Osteoblast (primary cell): ENCODE measurements around the gene YPEL3. TPM values are rescaled to one million over a fixed set of nuclear protein-coding genes. Genes with fewer than 3 reads are reported as not detected.

Experiments
- DNase-seq: peaks from one replicate; pipeline ENCODE4 v3.0.0; 2011; ENCODE audit warnings: low spot score, mixed read lengths; ENCODE audit not compliant: insufficient read length; ENCODE audit errors: missing footprints
- H2AFZ ChIP-seq: 2 replicates; pipeline ENCODE4 v1.6.0; 2011; ENCODE audit warnings: mild to moderate bottlenecking, low read length
- H3K27ac ChIP-seq: 2 replicates; pipeline ENCODE4 v1.5.1; 2011; ENCODE audit warnings: mild to moderate bottlenecking, low read depth, low read length, moderate library complexity
- H3K27me3 ChIP-seq: 2 replicates; pipeline ENCODE4 v1.6.0; 2012; ENCODE audit warnings: mild to moderate bottlenecking, control low read depth, inconsistent platforms, low read length, moderate library complexity; ENCODE audit not compliant: insufficient read depth
- H3K36me3 ChIP-seq: 2 replicates; pipeline ENCODE4 v1.5.1; 2011; ENCODE audit warnings: mild to moderate bottlenecking, low read length, control low read depth, moderate library complexity; ENCODE audit not compliant: insufficient read depth
- H3K4me1 ChIP-seq: 2 replicates; pipeline ENCODE4 v1.5.1; 2011; ENCODE audit warnings: mild to moderate bottlenecking, low read length, control low read depth, moderate library complexity; ENCODE audit not compliant: insufficient read depth
- H3K4me2 ChIP-seq: 2 replicates; pipeline ENCODE4 v1.6.0; 2011; ENCODE audit warnings: mild to moderate bottlenecking, low read length; ENCODE audit not compliant: insufficient read depth
- H3K4me3 ChIP-seq: fragments of 200-600 bp; sonication (generic); 3 replicates; pipeline ENCODE4 v1.5.1; 2012; ENCODE audit warnings: mild to moderate bottlenecking, low read length, inconsistent platforms; ENCODE audit not compliant: insufficient read depth
- H3K79me2 ChIP-seq: 2 replicates; pipeline ENCODE4 v1.6.0; 2012; ENCODE audit warnings: mild to moderate bottlenecking, low read length, control low read depth, inconsistent platforms; ENCODE audit not compliant: insufficient read depth
- H3K9me3 ChIP-seq: 2 replicates; pipeline ENCODE4 v1.5.1; 2011; ENCODE audit warnings: low read depth, low read length, control low read depth
- H4K20me1 ChIP-seq: 2 replicates; pipeline ENCODE4 v1.6.0; 2012; ENCODE audit warnings: mild to moderate bottlenecking, low read length, control low read depth; ENCODE audit not compliant: insufficient read depth
- total RNA-seq: library from RNA; depleted of rRNA; stranded (reverse); fragments of >200 nt; gene quantifications from 2 replicates; pipeline ENCODE4 v1.2.3, GENCODE V29; 2012
- TF ChIP-seq, protein P1 (sequence below): IDR thresholded peaks from 2 replicates; pipeline ENCODE4 v1.5.1; 2011; ENCODE audit warnings: mild to moderate bottlenecking, low read depth, low read length, moderate library complexity; ENCODE audit errors: extremely low read depth

The YPEL3 gene
- total RNA-seq, 1 donor, result 28.2 TPM

DNA sequence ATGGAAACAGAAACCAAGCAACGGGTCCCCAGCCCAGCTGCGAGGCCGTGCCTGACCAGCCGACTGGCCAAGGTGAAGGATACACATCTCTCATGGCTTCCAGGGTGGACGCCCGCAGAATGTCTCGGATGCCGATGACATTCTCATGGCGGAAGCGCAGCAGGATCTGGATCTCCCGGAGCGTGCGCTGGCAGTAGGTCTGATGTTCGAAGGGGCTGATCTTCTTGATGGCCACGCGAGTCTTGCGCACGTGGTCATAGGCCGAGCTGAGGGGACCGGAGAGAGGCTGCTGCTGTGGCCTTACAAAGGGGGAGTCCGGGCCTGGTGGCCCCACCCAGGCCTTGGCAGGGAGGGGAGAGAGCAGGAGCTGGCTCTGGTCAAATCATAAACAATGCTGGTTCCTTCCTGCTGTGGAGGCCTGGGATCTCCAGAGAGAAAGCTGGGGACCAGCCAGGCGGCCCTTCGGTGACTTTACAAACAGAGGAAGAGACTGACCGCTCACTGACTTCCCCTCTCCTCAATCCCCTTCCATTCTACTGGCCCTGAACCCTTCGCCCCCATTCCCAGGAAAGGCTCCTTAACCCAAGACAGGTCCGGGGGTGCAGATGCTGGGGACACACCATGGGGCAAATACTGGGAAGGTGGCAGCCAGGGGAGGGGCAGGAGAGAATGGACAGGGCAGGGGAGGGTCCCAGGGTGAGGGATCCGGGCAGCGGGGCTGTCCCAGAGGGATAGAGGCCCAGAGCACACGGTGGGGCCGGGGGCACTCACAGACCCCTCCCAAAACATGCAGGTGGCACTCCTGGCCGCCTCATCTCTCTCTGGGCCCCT lies 25.9 kb upstream of the YPEL3 start:
- Histone ChIP-seq H3K4me2 (peak overlapping the region; percentile 91), H3K4me3 (peak overlapping the region; percentile 86), H3K27ac (peak overlapping the region; percentile 63), H3K79me2 (peaks cover 6% of the 10 kb centered on the region), H3K4me1 (peaks cover 27% of the 10 kb centered on the region), H2AFZ (peak overlapping the region; percentile 77), H3K27me3 (no peaks in the 10 kb centered on the region), H3K9me3 (no peaks in the 10 kb centered on the region), H4K20me1 (peaks cover 4% of the 10 kb centered on the region), H3K36me3 (peaks cover 33% of the 10 kb centered on the region)
- TF ChIP-seq, protein P1, sequence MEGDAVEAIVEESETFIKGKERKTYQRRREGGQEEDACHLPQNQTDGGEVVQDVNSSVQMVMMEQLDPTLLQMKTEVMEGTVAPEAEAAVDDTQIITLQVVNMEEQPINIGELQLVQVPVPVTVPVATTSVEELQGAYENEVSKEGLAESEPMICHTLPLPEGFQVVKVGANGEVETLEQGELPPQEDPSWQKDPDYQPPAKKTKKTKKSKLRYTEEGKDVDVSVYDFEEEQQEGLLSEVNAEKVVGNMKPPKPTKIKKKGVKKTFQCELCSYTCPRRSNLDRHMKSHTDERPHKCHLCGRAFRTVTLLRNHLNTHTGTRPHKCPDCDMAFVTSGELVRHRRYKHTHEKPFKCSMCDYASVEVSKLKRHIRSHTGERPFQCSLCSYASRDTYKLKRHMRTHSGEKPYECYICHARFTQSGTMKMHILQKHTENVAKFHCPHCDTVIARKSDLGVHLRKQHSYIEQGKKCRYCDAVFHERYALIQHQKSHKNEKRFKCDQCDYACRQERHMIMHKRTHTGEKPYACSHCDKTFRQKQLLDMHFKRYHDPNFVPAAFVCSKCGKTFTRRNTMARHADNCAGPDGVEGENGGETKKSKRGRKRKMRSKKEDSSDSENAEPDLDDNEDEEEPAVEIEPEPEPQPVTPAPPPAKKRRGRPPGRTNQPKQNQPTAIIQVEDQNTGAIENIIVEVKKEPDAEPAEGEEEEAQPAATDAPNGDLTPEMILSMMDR, result no peak
- DNase-seq, result peak; percentile 85

DNA sequence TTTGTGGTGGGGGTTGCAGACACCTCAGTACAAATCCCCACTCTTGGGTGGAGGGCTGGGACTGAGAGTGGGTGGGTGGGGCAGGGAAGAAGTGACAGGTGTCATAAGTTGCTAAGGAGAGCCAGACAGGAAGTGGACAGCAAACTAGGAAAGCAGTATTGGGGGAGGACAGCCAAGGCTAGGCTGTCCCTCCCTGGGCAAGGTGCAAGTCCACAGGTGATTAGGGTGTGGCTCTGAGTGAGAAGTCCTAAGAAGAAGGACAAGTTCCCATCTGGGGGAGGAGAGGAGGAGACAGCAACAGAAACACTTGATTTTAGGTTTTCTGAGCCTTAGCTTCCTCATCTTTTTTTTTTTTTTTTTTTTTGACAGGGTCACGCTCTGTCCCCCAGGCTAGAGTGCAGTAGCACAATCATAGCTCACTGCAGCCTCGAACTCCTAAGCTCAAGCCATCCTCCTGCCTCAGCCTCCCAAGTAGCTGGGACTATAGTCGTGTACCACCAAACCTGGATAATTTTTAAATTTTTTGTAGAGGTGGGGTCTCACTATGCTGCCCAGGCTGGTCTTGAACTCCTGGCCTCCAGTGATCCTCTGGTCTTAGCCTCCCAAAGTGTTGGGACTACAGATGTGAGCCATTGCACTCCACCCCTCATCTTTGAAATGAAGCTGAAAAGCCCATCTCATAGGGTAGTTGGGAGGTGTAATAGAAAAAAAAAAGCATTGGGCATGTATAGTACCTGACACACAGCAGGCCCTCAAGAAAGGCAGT lies 24.5 kb upstream of the YPEL3 start:
- Histone ChIP-seq H3K4me3 (no peak overlapping the region), H3K79me2 (peaks cover 6% of the 10 kb centered on the region), H3K27ac (no peak overlapping the region), H3K36me3 (peaks cover 40% of the 10 kb centered on the region), H3K4me2 (no peak overlapping the region), H3K4me1 (peaks cover 27% of the 10 kb centered on the region), H2AFZ (no peak overlapping the region), H4K20me1 (peaks cover 4% of the 10 kb centered on the region), H3K9me3 (no peaks in the 10 kb centered on the region), H3K27me3 (no peaks in the 10 kb centered on the region)
- TF ChIP-seq, protein P1, result no peak
- no peak for DNase-seq

DNA sequence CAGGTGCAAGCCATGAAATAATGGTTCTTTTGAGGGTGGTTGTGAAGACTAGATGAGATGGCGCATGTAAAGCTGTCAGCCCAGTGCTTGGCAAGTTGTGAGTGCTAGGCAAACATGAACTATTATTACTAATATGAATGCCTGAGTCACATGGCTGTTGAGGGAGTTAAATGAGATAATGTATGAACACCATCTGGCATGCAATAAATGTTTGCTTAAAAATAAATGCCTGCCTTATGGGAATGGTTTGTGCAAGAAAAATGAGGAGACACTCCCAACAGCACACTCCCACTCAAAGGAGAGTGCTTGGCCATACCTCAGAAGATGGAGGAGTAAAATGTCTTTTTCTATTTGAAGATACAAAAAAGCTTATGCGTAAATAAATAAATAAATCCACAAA lies 23.4 kb upstream of the YPEL3 start:
- Histone ChIP-seq H3K27me3 (no peaks in the 10 kb centered on the region), H3K4me2 (no peak overlapping the region), H2AFZ (no peak overlapping the region), H4K20me1 (peaks cover 4% of the 10 kb centered on the region), H3K4me1 (peaks cover 22% of the 10 kb centered on the region), H3K36me3 (peaks cover 45% of the 10 kb centered on the region), H3K79me2 (peaks cover 6% of the 10 kb centered on the region), H3K4me3 (no peak overlapping the region), H3K9me3 (no peaks in the 10 kb centered on the region), H3K27ac (no peak overlapping the region)
- no peak for DNase-seq
- TF ChIP-seq, protein P1, result no peak

DNA sequence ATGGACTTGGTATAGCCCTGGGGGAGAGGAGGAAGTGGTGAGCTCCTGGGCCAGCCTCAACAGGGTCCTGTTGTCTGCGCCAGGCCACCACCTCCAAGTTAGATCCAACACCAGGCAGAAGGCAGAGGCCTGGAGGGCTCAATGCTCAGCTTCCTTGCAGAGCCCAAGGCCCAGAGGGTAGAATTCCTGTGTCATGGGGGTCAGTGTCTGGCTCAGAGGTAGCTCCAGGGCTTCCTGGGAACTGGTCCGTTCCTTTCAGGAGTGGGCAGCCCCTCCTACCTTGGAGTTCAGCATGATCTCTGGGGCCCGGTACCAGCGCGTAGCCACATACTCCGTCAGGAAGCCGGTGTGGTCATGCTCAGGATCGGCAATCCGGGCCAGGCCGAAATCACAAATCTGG lies 21.8 kb upstream of the YPEL3 start:
- Histone ChIP-seq H3K36me3 (peaks cover 45% of the 10 kb centered on the region), H3K27me3 (no peaks in the 10 kb centered on the region), H3K79me2 (peaks cover 6% of the 10 kb centered on the region), H2AFZ (no peak overlapping the region), H3K9me3 (no peaks in the 10 kb centered on the region), H3K4me3 (no peak overlapping the region), H3K4me1 (peaks cover 20% of the 10 kb centered on the region), H4K20me1 (peaks cover 4% of the 10 kb centered on the region), H3K27ac (no peak overlapping the region), H3K4me2 (no peak overlapping the region)
- no peak for DNase-seq
- TF ChIP-seq, protein P1, result no peak
